Ishikawa (cell line): Measurements from ENCODE around the gene HEATR1.
A peak's percentile ranks its signal among the peaks of the same experiment; 100 is the strongest.

Experiments
- CEBPB ChIP-seq: IDR thresholded peaks from 2 replicates; pipeline ENCODE4 v1.6.1; 2012
- CREB1 ChIP-seq: IDR thresholded peaks from 2 replicates; pipeline ENCODE4 v1.6.1; 2012; ENCODE audit warnings: low read depth
- EGR1 ChIP-seq: IDR thresholded peaks from 2 replicates; pipeline ENCODE4 v1.6.1; 2012
- EP300 ChIP-seq: IDR thresholded peaks from 2 replicates; pipeline ENCODE4 v1.6.1; 2012; ENCODE audit warnings: borderline replicate concordance
- FOXM1 ChIP-seq: IDR thresholded peaks from 2 replicates; pipeline ENCODE4 v1.6.1; 2012; ENCODE audit warnings: low read depth, borderline replicate concordance
- MAX ChIP-seq: IDR thresholded peaks from 2 replicates; pipeline ENCODE4 v1.6.1; 2012
- NFIC ChIP-seq: IDR thresholded peaks from 2 replicates; pipeline ENCODE4 v1.6.1; 2012
- RAD21 ChIP-seq: IDR thresholded peaks from 2 replicates; pipeline ENCODE4 v1.6.1; 2012; ENCODE audit warnings: low read depth
- REST ChIP-seq: IDR thresholded peaks from 2 replicates; pipeline ENCODE4 v1.6.1; 2012; ENCODE audit warnings: low read depth, mild to moderate bottlenecking
- TAF1 ChIP-seq: IDR thresholded peaks from 2 replicates; pipeline ENCODE4 v1.6.1; 2012; ENCODE audit warnings: low read depth, mild to moderate bottlenecking
- TCF12 ChIP-seq: IDR thresholded peaks from 2 replicates; pipeline ENCODE4 v1.6.1; 2012; ENCODE audit warnings: low read depth
- TEAD4 ChIP-seq: IDR thresholded peaks from 2 replicates; pipeline ENCODE4 v1.6.1; 2012
- USF1 ChIP-seq: IDR thresholded peaks from 2 replicates; pipeline ENCODE4 v1.6.1; 2012
- YY1 ChIP-seq: IDR thresholded peaks from 2 replicates; pipeline ENCODE4 v1.6.1; 2012; ENCODE audit warnings: low read depth
- ZBTB7A ChIP-seq: IDR thresholded peaks from 2 replicates; pipeline ENCODE4 v1.6.1; 2012; ENCODE audit warnings: low read depth

Gene HEATR1

GRCh38 chr1:236511735-236512418 is 92.4 kb downstream of the HEATR1 start:
- TF ChIP-seq EP300 (no peak), FOXM1 (no peak), YY1 (no peak), CREB1 (no peak)

GRCh38 chr1:236509647-236510401 is 94.5 kb downstream of the HEATR1 start:
- TF ChIP-seq TAF1 = no peak
- TF ChIP-seq CEBPB = no peak
- no peak for TF ChIP-seq FOXM1
- TF ChIP-seq EGR1 = no peak
- TF ChIP-seq USF1 = no peak
- TF ChIP-seq TEAD4 = no peak
- TF ChIP-seq EP300 = no peak

- no peak for TF ChIP-seq CREB1
- no peak for TF ChIP-seq EGR1
- TF ChIP-seq ZBTB7A = no peak
These were observed 95.1 kb downstream of the HEATR1 start for GRCh38 chr1:236509203-236509602.

- TF ChIP-seq TEAD4 = no peak
- no peak for TF ChIP-seq USF1
- no peak for TF ChIP-seq TAF1
- no peak for TF ChIP-seq REST
These were observed 95.7 kb downstream of the HEATR1 start for GRCh38 chr1:236508593-236509027.

- TF ChIP-seq YY1 (no peak), CEBPB (no peak), TAF1 (no peak), TEAD4 (no peak), RAD21 (no peak), NFIC (no peak), EGR1 (no peak), FOXM1 (no peak), MAX (no peak)
These were observed 97.2 kb downstream of the HEATR1 start for GRCh38 chr1:236507022-236507700.

- TF ChIP-seq TEAD4 (0 out of 2 replicates have a peak, but pooled peaks have one; percentile 1), ZBTB7A (peak; percentile 47; the same call in 1 of the 2 replicates), TAF1 (no peak), MAX (peak; percentile 26; the same call in 1 of the 2 replicates)
These were observed 101.2 kb downstream of the HEATR1 start for GRCh38 chr1:236502972-236503639.

GRCh38 chr1:236502579-236502971 is 101.7 kb downstream of the HEATR1 start:
- no peak for TF ChIP-seq FOXM1
- TF ChIP-seq NFIC = no peak
- no peak for TF ChIP-seq EGR1
- TF ChIP-seq TAF1 = no peak
- TF ChIP-seq REST = no peak
- no peak for TF ChIP-seq EP300
- TF ChIP-seq CREB1 = no peak
- no peak for TF ChIP-seq YY1
- no peak for TF ChIP-seq USF1
- no peak for TF ChIP-seq RAD21
- no peak for TF ChIP-seq TEAD4
- no peak for TF ChIP-seq ZBTB7A
- TF ChIP-seq MAX = no peak
- no peak for TF ChIP-seq TCF12
- TF ChIP-seq CEBPB = no peak
